KBM-7 (cell line): ENCODE data around the gene AOX1.
"Not testable (repeated sequence)": the region's sequence is repeated elsewhere in the genome, so short reads cannot be mapped to it uniquely, and the experiment has no call there.

Source experiments
- DNase-seq: peaks from one replicate; pipeline ENCODE4 v3.0.0-alpha.2; 2015
- in situ Hi-C: fragments of 300-500 bp; cut with MboI; formaldehyde crosslinking; loops from 2 replicates; pipeline ENCODE4 v1.14.3; 2020; ENCODE audit warnings: low sequenced_read_pairs, low pct_unique_long_range_greater_than_20kb, mixed read lengths

AOX1 gene

DNA sequence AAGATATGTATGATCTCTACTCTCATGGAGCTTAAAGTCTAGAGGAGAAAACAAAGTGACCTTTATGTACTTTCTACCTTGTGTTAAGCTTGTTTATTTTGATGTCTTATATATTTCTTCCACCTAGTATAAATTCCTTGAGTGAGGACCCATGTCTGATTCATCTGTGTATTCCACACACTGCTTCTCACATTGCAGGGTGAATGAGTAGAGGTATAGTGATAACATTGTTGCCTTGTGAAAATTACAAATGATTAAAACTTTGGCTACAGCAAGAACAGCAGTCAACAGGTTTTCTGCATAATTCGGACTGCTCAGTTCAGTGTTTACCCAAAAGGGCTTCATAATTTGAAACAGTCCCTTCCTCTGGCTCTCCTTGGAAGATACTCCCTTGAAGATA lies 36.3 kb downstream of the AOX1 start:
- in situ Hi-C loops = no loop called here
- DNase-seq = no peak

DNA sequence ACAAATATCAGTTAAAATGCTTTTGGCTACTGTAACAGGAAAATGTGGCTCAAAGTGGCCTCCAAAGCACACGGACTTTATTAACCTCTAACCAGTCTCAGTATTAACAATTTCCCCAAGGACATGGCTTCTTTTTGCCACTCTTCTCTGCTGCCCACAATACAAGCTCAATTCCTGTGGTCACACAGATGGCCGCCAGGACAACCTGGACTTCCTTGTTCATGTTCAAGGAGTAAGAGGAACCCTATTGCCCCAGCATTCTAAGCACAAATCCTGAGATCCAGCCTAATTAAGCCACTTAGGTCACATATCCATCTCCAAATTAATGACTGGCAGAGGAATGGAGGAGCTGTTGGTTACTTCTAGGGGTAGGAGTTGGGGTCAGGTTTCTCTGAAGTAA lies 38.2 kb downstream of the AOX1 start:
- DNase-seq = no peak
- in situ Hi-C loops = no loop called here

DNA sequence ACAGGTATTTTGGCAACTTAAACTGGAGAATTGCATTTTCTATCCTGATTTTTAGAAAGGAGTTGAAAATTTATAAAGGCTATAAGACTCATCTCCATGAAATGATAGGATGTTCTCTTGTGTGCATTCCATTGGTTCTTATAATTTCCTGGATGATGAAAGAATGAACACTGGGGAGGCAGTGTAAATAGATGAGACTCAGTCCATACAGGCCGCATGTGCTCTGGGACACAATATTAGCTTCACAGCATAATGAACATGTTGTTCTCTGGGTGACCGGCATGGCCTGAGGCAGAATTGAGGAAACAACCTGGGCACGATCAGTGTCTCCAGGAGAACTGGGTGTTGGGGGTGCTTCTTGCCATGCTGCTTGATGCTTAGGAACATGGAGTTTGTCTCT lies 38.8 kb downstream of the AOX1 start:
- in situ Hi-C loops = no loop called here
- DNase-seq = no peak

DNA sequence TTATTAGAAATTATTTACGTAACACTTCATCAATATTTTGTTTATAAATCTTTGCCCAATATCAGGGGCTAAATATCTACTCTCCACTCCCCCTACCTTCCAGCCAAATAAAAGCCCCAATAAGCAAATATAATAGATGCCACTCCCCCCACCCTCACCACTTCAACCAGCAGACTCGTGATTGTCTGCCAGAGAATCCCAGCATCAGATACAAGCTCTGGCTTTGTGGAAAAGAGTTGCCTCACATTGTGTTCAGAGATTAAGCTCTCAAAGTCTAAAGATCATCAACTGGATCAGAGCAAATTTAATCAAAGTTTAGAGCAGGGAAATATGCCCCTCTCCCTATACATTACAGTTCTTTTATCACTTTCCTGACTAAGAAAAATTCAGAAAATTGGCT lies 39.5 kb downstream of the AOX1 start:
- in situ Hi-C loops = no loop called here
- DNase-seq = no peak

DNA sequence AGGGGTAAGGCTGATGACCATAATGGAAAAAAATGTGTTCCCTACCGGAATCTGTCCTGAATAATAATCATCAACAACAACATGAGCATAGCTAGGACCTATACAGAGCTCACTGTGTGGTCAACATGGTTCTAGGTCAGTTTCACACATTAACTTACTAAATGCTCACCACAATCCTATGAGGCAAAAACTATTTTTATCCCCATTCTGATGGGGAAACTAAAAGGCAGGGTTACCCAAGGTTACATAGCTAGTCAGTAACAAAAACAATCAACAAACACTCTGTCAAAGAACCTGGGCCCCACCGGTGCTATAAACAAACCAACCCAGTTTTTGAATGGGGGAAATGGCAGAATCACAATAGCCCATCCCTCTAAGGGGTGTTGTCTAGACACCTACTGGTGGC lies 40.1 kb downstream of the AOX1 start:
- DNase-seq = no peak
- in situ Hi-C loops = no loop called here

DNA sequence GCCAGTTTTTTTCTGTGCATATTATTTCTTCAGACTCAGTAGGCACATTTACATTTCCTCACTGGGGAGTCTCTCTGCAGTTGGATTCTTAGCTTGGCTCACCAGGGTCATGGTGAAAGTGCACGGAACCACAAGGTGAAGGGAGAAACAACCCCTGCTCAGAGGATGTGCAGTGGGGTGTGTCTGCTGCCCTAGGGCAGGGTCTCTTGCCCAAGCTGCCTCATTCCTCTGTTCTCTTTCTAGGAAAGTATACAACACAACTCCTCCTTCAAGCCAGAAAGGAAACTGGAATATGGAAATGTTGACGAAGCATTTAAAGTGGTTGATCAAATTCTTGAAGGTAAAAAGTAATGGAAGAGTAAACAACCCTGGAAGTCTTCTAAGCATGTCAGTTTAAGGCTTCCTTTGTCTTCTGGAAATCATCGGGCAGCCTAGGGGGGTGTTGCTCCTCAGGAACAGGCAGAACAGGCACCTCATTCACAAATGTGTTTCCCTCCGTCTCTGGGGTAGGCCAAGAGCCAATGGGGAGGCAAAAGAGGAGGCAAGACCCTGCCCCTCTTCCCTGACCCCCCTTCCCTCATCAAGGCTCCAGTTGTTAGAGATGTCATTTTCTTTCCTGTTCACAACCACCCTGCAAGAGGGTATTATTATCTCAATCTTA lies 41.4 kb downstream of the AOX1 start:
- in situ Hi-C loops = no loop called here
- no peak for DNase-seq

DNA sequence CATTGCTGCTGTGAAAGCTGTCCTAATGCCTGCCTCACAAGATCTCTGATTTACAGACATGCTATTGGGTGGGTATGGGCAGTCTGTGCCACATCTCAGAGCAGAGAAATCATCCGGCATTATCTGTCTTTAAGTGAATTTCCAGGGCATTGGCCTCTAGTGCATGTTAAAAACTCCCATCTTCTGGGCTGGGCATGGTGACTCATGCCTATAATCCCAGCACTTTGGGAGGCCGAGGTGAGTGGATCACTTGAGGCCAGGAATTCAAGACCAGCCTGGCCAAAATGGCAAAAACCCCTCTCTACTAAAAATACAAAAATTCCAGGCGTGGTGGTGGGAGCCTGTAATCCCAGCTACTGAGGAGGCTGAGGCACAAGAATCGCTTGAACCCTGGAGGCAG lies 42.6 kb downstream of the AOX1 start:
- in situ Hi-C loops, DNase-seq: not testable (repeated sequence)

DNA sequence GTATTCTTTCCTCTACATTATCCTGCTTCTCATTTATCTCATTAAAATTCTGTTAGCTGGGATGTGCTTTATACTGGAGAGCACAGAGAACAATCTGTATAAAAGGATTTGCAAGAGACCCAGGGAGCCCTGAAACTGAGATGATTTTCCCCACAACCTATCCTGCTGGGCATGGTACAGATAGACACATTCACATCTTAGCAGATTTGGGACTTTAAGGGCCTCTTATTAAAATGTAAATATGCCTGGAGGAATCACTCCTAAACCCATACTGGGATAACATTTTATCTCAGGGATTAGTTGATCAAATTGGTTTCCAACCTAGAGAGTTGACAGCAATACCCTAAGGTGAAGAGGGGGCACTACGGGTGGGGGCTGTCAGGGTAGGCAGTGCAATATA lies 45.5 kb downstream of the AOX1 start:
- in situ Hi-C loops = no loop called here
- no peak for DNase-seq

DNA sequence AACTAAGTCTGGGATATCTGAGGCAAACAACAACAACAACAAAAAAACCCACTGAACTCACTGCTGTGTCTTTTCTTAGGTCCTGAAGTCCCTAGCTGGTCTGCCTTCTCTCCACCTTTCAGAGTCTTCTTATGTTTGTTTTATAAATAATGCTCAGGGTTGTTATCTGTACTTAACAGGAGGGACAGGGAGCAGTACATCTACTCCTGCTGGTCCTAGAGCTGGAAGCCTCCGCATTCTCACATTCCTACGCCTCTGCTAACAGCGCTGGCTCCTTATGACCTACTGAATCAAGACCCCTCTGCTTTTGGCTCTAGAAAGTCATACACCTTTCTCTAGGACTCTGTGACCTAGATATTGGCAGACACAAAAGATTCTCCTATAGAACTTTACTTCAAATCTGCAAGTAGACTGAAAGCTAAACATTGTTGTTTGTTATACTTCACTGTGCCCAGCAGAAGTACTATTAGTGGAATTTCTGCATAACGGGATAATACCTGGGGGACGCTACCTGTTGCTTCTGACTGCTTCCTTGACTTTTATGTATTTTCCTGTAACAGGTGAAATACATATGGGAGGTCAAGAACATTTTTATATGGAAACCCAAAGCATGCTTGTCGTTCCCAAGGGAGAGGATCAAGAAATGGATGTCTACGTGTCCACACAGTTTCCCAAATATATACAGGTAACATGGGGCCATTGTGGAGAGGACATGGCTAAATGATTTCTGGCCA lies 48.6 kb downstream of the AOX1 start:
- no peak for DNase-seq
- in situ Hi-C loops = no loop called here

DNA sequence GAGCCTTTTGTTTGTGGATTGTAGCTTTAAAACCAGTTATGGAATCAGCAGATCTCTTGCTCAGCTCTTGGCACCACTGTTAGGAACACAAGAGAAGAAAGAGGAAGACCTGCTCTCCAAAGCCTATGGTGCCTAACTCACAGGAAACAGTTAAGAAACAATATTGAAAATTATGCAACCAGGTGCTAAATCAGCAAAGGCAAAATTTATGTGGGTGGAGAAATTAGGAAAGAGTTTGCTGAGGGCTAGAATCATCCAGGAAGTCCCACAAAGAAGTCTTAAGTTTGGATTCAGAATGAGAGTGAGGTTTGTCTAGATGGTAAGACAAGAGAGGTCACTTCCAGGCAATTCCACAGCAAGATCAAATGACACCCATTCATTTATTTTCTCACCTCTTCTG lies 49.4 kb downstream of the AOX1 start:
- DNase-seq = peak; percentile 57
- in situ Hi-C loops = no loop called here

DNA sequence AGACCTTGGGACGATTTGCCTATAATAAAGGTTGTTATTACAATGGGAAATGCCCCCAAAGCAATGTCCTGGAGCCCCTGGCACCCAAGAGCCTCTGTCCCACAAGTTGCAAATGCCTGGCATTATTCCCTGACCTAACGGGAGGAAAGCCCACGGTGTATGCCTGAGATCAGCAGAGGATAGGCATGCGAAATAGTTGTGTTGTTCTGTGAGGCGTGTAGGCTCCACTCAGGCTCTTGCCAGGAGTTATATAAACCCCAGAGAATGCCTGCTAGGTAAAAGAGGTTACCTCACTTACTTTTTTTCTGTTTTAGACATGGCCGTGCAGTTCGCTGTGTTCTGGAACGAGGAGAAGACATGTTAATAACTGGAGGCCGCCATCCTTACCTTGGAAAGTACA lies 52.1 kb downstream of the AOX1 start:
- no peak for DNase-seq
- in situ Hi-C loops = no loop called here

DNA sequence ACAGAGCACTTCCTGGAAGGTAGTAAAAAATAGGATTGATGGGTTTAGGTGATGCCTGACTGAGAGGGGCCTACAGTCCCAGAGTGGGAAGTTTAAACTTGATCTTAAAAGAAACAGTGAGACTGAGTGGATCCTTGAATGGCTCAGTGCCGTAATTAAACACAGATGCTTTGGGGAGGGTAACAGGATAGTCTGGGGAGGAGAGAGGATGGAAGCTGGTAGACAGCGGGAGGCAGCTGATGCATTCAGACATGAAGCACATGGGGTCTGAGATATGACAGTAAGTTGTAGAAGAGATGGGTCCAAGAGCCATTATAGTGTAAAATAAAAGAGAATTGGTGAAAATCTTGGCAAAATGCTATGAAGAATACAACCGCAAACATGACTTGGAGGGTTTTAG lies 54.4 kb downstream of the AOX1 start:
- in situ Hi-C loops = no loop called here
- no peak for DNase-seq

DNA sequence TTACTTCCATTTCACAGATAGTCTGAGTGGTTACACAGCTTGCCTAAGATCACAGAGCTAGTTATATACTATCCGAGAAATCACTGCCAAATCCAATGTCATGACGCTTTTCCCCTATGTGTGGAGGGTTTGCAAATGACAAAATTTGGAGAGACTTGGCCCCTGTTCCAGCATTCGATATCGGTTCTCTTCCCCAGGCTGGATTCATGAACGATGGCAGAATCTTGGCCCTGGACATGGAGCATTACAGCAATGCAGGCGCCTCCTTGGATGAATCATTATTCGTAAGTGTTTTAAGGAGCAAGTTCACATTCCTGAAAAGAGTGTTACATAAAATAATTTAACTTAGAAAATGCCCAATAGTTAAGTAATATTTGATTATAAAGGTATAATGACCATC lies 55.1 kb downstream of the AOX1 start:
- in situ Hi-C loops = no loop called here

DNA sequence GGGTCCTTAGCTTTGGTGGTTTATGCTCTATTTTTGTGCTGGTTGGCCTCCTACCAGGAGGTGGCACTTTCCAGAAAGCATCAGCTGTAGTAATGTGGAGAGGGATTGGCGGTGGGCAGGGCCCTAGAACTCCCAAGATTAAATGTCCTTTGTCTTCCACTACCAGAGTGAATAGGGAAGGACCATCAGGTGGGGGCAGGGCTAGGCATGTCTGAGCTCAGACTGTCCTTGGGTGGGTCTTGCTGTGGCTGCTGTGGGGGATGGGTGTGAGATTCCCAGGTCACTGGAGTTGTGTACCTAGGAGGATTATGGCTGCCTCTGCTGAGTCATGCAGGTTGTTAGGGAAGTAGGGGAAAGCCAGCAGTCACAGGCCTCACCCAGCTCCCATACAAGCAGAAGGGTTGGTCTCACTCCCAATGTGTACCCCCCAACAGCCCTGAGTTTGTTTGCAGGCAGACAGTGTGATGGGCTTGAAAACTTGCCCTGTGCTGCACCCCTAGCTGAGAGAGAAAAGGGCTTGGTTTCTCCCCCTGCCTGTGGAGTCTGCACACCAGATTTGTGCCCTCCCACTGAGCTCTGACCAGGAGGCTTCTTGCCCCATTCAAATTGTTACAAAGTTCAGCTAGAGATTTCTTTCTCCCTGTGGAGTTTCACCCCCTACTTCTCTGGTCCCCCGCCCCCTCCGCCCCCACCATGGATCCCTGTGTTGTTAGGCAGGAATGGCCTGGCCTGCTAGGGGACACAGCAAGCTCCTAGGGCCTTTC lies 62.9 kb downstream of the AOX1 start:
- in situ Hi-C loops = not testable (repeated sequence)
- peak; percentile 20 for DNase-seq

More for the DNA sequence above, 55.1 kb downstream of the AOX1 start:
- no peak for DNase-seq

DNA sequence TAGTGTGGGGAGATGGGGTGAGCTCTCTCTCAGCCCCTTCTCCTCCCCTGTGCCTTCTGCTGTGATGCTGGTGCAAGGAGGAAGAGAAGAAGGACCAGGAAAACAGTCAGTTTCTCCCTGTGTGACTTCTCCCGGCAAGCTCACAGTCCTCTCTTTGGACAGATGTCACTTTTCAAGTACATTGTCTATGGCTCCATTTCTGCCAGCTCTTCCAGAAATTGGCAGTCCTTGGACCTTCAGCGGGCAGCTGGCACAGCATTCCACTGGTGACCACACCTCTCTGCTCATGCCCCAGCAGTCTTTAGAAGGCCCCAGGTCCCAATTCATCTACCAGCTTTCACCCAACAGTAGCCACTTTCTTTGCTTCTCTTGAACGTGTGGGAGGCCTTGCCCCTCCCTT lies 63.9 kb downstream of the AOX1 start:
- in situ Hi-C loops = no loop called here
- no peak for DNase-seq

DNA sequence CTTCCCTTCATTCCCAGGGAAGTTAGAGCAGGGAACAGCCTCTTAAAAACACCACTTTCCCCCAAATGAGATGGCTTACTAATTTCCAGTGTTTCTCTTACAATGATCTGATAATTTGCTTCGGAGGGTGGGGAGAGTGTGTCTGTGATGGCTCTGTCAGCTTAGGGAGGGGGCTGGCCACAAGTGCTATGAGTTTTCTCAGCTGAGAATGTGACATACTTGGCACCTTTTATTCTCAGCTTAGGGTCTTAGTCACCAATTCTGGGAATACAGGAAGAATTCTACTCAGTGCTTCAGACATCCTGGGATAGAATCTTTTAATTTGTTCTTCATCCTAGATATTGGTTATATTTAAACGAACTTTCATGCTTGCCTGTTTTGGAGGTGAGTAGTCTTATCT lies 64.4 kb downstream of the AOX1 start:
- DNase-seq = no peak
- in situ Hi-C loops = no loop called here

DNA sequence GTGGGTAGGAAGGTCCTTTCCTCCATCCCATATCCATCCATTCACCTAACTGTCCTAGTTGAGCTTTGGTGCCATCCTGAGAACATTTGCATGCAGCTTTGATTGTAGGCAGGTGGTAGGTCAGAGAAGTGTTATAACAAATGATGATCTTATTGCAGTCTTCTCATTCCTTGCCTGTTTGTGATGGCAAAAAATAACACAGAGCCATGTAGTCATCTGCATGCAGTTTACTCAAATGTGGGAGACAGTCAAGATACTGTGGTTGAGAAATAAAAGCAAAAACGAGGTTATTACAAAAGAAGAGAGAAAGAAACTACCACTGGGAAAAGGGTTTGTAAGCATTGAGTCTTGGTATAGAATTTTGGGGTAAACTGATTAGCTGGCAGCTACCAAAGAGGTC lies 66.3 kb downstream of the AOX1 start:
- no peak for DNase-seq

DNA sequence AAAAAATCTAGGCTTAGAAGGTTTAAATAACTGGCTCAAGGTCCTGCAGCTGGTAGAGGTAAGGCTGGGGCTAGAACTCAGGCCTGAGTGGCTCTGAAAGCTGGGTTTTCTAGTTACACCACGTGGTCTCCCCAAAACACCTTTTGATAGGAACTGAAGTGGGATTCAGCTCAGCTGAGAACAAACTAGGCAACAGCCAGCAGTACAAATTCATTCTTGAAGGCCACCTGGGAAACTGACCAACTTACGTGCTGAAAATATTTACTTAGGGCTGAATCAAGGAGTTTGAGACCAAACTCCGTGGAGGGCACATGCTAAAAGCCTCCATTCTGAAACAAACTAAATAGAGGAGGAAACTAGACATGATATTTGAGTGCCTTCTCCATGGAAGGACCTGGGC lies 67.2 kb downstream of the AOX1 start:
- in situ Hi-C loops = no loop called here
- DNase-seq = no peak

More for the DNA sequence above, 66.3 kb downstream of the AOX1 start:
- in situ Hi-C loops = no loop called here

DNA sequence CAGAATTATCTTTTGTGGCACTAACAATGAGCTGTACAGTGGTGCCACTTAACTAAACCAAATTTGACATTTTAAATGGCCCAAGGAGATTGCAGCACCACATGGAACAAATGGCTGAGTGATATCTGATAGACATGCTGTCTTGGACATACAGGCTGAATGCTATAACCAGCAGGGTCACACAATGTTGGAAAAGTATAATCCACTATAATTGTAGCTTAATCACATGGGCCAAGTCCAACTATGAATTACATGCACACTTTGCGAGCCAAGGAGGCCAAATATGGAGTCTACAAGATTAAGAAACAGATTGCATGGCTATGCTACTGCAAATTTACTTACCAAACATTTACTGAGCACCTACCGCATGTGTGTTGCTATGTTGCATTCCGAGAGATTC lies 69.0 kb downstream of the AOX1 start:
- in situ Hi-C loops = no loop called here
- no peak for DNase-seq

DNA sequence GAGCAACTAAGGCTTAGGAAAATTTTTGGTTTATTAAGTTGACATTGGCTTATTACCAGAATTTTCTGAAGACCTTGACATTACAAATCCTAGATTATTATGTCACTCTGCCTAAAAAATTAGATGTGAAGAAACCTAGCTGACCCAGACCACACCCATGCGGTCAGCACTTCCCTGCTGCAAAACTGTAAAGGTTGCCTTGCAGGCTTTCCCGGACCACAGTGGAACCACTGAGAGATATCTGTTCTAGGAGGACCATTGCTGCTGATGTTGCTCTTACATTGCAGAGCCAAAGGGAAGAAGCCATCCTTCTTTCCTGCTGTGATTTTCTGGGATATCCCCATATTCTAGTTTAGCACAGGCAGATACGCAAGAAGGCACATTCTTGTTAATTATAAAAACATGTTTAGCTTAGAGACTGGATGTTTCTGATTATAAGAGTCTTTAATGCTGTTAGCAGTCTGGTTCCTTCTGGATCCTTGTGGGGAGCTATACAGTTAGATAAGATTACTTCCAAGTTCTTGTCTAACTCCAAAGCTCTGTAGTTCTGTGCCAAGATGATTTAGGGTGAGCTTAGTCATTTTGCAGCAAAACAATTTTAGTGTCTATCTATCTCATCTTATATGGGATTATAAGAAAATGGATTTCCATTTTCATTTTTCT lies 70.2 kb downstream of the AOX1 start:
- no peak for DNase-seq
- in situ Hi-C loops = no loop called here
